HG03439 (cell line): Measurements from ENCODE around the gene MAP4K1.

Experiments
- ATAC-seq: cut with Tn5 transposase; IDR thresholded peaks from one replicate; pipeline ENCODE4 v1.9.1; 2021; ENCODE audit warnings: mild to moderate bottlenecking, moderate library complexity; ENCODE audit not compliant: unreplicated experiment

The MAP4K1 gene

GRCh38 chr19:38617764-38618589 lies at the start of gene MAP4K1:
Gene MAP4K1, minus strand, starts transcription at chr19:38617953. Its CDS starts 58 bp downstream, at chr19:38617895.
- ATAC-seq = peak; percentile 40

DNA sequence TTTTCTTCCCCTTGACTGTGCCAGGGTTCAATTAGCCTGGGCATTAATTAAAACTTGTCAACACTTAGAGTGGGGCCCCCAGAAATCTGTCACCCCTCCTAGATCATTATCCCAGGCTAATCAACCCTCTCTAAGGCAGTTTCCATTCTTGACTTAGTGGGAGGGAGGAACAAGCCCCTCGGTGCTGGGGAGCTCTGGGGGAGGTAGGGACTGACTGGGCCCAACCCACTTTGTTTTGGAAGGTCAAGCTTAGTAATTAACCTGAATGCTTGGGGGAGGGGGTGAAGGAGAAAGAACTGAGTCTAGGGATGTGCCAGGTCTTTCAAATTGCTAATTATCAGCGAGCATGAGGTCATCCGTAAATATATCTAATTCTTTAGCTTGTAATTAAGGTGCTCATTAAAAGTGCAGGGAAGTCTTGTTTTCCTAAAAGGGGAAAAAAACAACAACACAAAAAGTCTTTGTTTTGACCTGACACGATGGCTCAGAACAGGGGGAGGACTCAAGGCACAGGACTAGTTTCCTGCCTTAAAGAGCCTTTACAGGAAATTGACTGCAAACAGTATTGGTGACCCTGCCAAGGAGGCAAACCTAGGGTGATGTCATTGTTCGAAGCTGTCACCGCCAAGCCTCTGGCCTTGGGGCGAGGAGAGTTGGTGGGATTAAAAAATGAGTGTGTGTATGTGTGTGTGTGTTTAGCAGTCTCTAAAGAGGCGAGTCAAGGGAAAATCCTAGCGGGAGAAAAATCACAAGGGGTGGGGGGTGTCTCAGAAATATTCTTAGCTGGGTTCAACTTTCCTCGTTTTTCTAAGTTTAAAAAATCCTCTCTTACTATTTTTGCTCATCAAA lies 49.1 kb upstream of the MAP4K1 start:
- ATAC-seq = peak; percentile 55

GRCh38 chr19:38665950-38666662 lies 48.4 kb upstream of the MAP4K1 start:
- ATAC-seq = no peak

DNA sequence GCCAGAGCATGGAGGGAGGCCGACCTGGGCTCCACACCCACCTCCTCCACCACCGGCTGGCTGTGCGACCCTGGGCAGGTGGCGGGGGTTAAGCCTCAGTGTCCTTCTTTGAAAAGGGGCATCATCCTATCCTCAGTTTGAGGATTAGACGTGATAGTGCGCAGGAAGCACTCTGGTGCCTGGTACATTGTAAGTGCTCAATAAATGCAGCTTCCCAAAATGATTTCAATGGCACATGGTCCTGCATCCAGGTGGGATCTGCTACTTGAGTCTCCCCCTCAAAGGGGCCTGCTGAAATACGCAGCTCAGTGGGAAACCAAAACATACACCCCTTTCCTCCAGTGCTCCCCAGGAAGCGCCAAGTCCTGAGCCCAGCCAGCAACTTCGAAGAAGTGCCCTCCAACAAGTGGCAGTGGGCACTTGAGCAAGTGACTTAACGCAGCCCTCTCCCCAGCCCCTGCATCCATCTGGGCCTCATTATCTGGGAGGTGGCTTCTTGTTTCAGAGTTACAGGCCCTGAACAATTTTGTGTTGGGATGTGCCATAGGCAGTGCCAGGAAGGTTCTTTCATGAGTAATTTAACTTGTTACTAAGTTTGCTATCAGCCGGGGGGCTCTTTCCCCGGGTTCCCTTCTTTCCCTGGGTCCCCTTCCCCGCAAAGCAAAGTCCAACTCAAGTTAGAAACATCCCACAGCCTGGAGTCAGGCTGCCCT lies 47.6 kb upstream of the MAP4K1 start:
- ATAC-seq = no peak

- ATAC-seq = no peak
Measured at GRCh38 chr19:38664503-38665211, 46.9 kb upstream of the MAP4K1 start.

DNA sequence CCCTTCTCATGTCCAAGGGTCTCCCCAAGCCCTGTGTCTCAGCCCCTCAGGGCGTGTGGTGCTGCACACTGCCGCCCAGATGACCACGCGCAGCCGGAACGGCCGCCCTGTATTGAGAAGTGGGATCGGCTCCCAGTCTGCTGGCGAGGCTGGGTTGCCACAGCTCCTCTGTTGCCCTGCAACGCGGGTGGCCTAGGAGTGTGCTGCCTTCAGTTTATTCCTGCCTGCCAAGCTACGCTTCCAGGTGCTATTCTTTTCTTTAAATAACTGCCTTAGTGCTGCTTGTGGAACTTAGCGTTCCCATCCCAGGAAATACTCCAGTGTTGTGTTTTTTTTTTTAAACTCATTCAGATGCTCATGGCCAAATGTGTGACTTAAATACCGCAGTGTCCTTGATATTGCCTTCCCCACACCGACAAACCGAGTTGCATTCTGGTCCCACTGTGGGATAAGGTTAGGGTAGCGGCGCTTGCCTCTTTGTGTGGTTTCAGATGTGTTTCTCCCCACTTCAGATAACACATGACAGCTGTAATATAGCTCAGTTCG lies 46.3 kb upstream of the MAP4K1 start:
- no peak for ATAC-seq

DNA sequence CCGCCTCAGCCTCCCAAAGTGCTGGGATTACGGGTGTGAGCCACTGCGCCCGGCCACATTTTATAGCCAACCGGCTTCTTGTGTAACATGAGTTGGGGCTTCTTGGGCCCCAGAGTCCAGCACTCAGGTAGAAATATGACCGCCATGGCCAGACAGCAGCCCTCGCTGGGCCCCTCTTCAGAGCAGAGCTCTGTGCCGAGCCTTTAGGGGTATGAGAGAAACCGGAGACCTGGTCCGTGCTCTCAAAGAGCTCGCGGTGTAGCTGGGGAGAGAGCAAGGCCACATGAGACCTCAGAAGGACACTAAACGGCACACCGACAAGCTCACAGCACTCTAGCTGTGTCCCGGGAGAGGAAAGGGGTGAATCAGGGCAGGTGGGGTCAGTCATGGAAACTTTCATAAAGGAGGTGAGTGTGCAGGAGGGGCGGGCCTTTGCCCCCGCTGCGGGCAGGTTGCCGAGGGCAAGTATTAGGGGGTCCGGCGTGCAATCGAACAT lies 45.5 kb upstream of the MAP4K1 start:
- ATAC-seq = no peak

DNA sequence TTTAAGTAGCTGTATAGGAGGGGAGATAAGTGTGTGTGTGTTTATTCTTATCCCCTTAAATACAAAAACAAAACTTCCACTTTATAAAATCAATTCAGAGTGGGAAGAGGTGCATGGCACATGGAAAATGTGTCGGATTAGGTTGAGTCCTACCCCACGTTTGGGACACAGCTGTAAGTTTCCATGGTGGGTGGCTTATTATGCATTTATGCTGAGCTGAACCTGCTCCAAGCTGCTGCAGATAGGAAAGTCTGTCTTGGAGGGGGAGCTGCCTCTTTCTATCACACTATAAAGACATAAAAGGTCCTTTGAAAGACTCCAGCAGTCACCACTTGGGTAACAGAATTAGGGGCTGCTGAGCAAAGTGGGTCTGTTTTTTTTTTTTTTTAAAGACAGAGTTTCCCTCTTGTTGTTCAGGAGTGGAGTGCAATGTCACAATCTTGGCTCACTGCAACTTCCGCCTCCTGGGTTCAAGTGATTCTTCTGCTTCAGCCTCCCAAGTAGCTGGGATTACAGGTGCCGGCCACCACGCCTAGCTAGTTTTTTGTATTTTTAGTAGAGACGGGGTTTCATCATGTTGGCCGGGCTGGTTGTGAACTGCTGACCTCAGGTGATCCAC lies 44.9 kb upstream of the MAP4K1 start:
- ATAC-seq = no peak

GRCh38 chr19:38661996-38662395 lies 44.2 kb upstream of the MAP4K1 start:
- no peak for ATAC-seq

DNA sequence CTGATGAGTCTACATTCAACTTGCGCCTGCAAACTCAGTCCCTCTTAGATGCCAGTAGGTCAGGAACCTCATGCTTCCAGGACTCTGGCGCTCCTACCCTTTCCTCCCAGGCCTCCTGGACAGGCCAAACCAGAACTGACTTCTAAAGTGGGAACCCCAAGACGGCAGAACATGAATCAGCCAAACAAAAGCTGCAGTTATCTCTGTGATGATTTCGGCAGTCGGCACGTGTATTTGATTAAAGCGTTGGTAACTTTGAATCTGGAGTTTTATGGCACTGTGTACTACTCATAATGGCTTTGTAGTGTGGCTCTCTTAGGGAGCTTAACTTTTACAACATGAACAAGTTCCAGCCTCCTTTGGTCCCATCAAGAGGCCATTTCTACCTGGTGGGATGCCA lies 43.4 kb upstream of the MAP4K1 start:
- no peak for ATAC-seq

- no peak for ATAC-seq
Measured at GRCh38 chr19:38660724-38661123, 43.0 kb upstream of the MAP4K1 start.

DNA sequence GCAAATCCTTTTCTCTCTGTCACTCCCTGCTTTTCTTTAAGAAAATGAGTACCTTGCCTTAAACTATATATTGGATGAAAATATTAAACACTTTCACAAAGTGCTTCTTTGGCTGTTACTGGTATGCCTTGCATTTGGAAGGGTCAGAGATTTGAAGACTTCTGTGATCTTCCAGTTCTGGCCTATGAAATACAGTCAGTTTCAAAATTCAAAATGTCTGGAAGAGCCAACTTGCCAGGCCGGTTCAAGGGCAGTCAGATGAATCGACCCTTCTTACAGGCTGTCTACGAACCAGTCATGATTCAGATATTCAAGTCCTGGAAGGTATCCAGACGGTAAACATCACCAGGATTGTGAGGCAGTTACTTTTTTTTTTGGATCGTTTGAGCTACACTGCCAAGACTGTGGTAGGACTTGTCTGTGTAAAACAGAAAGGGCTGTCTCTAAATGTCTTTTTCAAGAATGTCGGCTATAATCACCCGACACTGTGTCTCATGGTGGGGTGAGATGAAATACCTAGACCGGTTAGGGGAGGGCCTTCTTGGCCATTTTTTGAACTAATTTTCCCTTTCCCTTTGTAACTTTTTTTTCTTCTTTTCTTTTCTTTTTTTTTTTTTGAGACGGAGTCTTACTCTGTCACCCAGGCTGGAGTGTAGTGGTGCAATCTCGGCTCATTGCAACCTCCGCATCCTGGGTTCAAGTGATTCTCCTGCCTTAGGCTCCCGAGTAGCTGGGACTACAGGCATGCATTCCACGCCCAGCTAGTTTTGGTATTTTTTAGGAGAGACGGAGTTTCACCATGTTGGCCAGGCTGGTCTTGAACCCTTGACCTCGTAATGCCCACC lies 40.9 kb upstream of the MAP4K1 start:
- ATAC-seq = no peak

DNA sequence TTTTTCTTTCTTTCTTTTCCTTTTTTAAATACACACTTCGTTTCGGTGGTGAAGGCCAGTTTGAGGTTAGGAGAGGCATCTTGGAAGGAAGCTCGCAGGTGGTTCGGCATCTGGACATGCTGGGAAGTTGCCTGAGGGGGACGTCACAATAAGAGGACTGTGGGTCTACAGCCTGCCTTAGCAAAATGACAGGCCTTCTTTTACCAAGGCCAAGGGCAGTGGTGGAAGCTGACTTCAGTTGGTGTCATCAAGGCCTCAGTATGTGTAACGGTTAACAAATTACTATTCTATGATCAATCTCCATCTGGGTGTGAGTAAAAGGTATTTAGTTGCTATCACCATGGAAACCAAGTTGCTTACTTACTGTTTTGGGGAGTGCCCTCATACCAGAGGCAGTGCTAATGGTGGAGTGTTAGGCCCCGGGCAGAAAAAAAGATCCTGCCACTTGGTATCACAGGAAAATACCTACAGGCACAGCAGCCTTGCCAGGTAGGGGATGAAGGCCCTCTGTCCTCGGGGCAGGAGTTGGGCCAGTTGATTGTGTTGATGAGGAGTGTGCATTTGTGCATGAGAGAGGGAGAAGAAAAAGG lies 40.0 kb upstream of the MAP4K1 start:
- no peak for ATAC-seq

DNA sequence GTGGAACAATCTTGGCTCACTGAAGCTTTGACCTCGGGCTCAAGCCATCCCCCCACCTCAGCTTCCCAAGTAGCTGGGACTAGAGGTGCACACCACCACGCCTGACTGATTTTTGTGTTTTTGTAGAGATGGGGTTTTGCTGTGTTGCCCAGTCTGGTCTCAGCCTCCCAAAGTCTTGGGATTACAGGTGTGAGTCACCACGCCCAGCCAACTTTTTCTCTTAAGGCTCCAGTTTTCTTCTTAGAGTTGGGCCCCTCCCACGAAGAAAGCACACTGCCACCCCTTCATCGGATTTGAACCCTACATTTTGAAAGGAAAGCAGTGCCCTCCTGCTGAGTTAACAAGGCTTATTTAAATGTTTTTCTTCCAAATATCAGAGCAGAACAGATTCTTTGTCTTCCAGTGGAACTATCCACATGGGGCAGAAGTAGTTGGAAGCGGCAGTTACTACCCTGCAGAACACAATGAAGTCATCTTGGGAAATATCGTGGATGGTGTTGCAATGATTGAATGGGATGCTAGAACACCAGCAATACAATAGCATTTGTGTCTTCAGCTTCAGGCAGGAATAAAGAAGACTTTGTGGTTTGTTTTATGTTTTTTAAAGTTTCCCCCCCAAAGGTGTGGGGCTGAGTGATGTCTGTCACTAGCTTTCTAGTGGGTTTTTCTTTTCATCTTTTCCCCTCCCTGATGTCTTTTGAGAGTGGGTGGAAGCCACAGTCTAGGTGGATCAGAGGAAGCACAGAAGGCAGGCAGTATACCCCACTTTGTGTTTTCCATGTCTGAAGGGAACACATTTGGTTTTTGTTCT lies 38.6 kb upstream of the MAP4K1 start:
- no peak for ATAC-seq

DNA sequence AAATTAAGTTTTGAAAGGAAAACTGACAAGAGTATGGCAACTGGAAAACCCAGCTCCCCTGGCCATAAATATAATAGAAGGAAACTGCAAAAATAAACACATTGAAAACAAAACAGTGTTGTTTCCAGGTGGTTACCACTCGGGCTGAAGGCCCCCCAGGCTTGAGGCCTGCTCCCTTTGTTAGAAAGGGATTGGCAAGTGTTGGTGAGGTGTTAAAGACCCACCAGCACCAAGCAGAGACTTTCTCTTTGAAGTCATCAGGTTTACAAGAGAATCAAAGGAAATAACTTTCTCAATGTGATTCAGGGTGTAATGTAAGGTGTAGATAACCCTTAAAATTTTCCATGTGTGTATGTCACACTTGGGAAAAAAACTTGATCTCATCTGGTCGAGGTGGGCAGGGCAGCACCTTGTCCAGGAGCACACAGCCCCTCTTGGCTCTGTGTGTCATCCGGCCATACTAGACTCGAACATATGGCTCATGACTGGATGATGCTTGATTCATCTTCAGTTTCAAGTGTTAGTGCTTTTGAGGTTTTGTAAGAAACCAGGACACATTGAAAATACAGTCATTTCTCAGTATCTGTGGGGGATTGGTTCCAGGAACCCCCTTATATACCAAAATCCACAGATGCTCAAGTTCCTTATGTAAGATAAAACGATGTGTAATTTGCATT lies 37.5 kb upstream of the MAP4K1 start:
- no peak for ATAC-seq

DNA sequence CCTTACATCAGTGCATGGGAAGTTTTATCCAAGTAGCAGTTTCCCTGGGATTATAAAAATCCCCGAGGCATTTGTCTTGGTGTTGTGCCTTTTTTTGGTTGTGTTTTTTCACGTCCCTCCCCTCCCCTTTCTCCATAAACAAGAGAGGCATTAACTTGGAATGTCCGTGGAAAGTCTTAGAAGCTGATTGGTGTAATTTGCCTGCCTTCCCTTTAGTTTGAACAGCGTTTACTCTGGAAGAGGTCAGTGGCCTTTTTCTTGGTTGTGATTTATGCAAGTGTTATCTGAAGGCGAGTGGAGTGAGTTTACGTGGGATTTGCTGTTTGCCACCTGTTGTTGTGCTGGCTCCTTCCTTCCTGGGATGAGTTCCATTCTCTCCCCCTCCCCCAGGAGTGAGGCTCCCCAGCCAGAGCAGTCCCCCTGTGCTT lies 36.9 kb upstream of the MAP4K1 start:
- ATAC-seq = no peak
